ENCODE results near the gene LAMA2.
A peak's percentile ranks its signal among the peaks of the same experiment; 100 is the strongest.

The LAMA2 gene

GRCh38 chr6:129331450-129332138 lies 448.7 kb downstream of the LAMA2 start:
- DNase-seq: no peak

GRCh38 chr6:129335792-129336191 lies 452.9 kb downstream of the LAMA2 start:
- DNase-seq: no peak

- DNase-seq: no peak
These were observed 455.7 kb downstream of the LAMA2 start for GRCh38 chr6:129338683-129339082.

GRCh38 chr6:129340983-129341382 lies 458.0 kb downstream of the LAMA2 start:
- no peak for DNase-seq

GRCh38 chr6:129342243-129342642 lies 459.3 kb downstream of the LAMA2 start:
- DNase-seq: no peak

- DNase-seq: no peak
These were observed 459.9 kb downstream of the LAMA2 start for GRCh38 chr6:129342796-129343195.

- DNase-seq: no peak
These were observed 461.4 kb downstream of the LAMA2 start for GRCh38 chr6:129344379-129344778.

GRCh38 chr6:129345890-129346289 lies 463.0 kb downstream of the LAMA2 start:
- no peak for DNase-seq

- no peak for DNase-seq
These were observed 464.0 kb downstream of the LAMA2 start for GRCh38 chr6:129346964-129347363.

GRCh38 chr6:129350278-129350677 lies 467.3 kb downstream of the LAMA2 start:
- no peak for DNase-seq

- no peak for DNase-seq
These were observed 468.9 kb downstream of the LAMA2 start for GRCh38 chr6:129351807-129352206.

GRCh38 chr6:129353067-129353466 lies 470.1 kb downstream of the LAMA2 start:
- no peak for DNase-seq

GRCh38 chr6:129356129-129356528 lies 473.2 kb downstream of the LAMA2 start:
- no peak for DNase-seq

GRCh38 chr6:129359811-129360681 lies 477.1 kb downstream of the LAMA2 start:
- DNase-seq: no peak

- no peak for DNase-seq
These were observed 477.7 kb downstream of the LAMA2 start for GRCh38 chr6:129360682-129360955.

- DNase-seq: no peak
These were observed 481.1 kb downstream of the LAMA2 start for GRCh38 chr6:129364037-129364436.

- DNase-seq: no peak
These were observed 481.8 kb downstream of the LAMA2 start for GRCh38 chr6:129364767-129365166.

- no peak for DNase-seq
These were observed 485.1 kb downstream of the LAMA2 start for GRCh38 chr6:129368076-129368475.

GRCh38 chr6:129368970-129369369 lies 486.0 kb downstream of the LAMA2 start:
- DNase-seq: no peak

GRCh38 chr6:129369737-129370136 lies 486.8 kb downstream of the LAMA2 start:
- DNase-seq: no peak

GRCh38 chr6:129370268-129370916 lies 487.5 kb downstream of the LAMA2 start:
- peak; percentile 46 for DNase-seq

GRCh38 chr6:129381885-129382284 lies 498.9 kb downstream of the LAMA2 start:
- DNase-seq: no peak

GRCh38 chr6:129382916-129383315 lies 500.0 kb downstream of the LAMA2 start:
- DNase-seq: no peak

GRCh38 chr6:129385117-129385516 lies 502.2 kb downstream of the LAMA2 start:
- DNase-seq: no peak
